Trophoblast cell (in vitro differentiated cells and primary cell): ENCODE data around the gene REEP1.

ENCODE experiments used
- DNase-seq, 2 donors: peaks; one replicate each; pipeline ENCODE4 v3.0.0-alpha.2; 2016
- H2AFZ ChIP-seq: 2 replicates; pipeline ENCODE4 v1.6.1; 2013; ENCODE audit warnings: low read length, moderate library complexity, mild to moderate bottlenecking; ENCODE audit not compliant: insufficient read depth, poor library complexity
- H2AK5ac ChIP-seq: 2 replicates; pipeline ENCODE4 v1.6.1; 2013; ENCODE audit warnings: mild to moderate bottlenecking, low read length
- H2BK120ac ChIP-seq: 2 replicates; pipeline ENCODE4 v1.6.1; 2013; ENCODE audit warnings: low read length, mild to moderate bottlenecking, moderate library complexity; ENCODE audit not compliant: insufficient read depth, poor library complexity
- H2BK12ac ChIP-seq: 2 replicates; pipeline ENCODE4 v1.6.1; 2013; ENCODE audit warnings: mild to moderate bottlenecking, low read length, moderate library complexity
- H2BK5ac ChIP-seq: 2 replicates; pipeline ENCODE4 v1.6.1; 2013; ENCODE audit warnings: low read length, low read depth, moderate library complexity, mild to moderate bottlenecking; ENCODE audit not compliant: poor library complexity
- H3K14ac ChIP-seq: 2 replicates; pipeline ENCODE4 v1.6.1; 2013; ENCODE audit warnings: mild to moderate bottlenecking, low read length
- H3K18ac ChIP-seq: 2 replicates; pipeline ENCODE4 v1.6.1; 2013; ENCODE audit warnings: mild to moderate bottlenecking, low read length
- H3K23ac ChIP-seq: 2 replicates; pipeline ENCODE4 v1.6.1; 2013; ENCODE audit warnings: low read length
- H3K27ac ChIP-seq: 2 replicates; pipeline ENCODE4 v1.5.1; 2013; ENCODE audit warnings: low read depth, mild to moderate bottlenecking, inconsistent platforms, low read length, moderate library complexity
- H3K27me3 ChIP-seq: 2 replicates; pipeline ENCODE4 v1.6.1; 2013; ENCODE audit warnings: inconsistent platforms, mild to moderate bottlenecking, low read length, moderate library complexity; ENCODE audit not compliant: insufficient read depth
- H3K36me3 ChIP-seq, 2 experiments: 1 replicate in 1 of 2; 2 replicates in 1 of 2; pipeline ENCODE4 v1.6.1; 2013; ENCODE audit warnings: low read length in 2 of 2, mild to moderate bottlenecking in 2 of 2, moderate library complexity in 1 of 2; ENCODE audit not compliant: insufficient read depth in 2 of 2, control insufficient read depth in 1 of 2
- H3K4ac ChIP-seq: 2 replicates; pipeline ENCODE4 v1.6.1; 2013; ENCODE audit warnings: low read depth, mild to moderate bottlenecking, low read length, moderate library complexity
- H3K4me1 ChIP-seq, 2 experiments: 1 replicate in 1 of 2; 2 replicates in 1 of 2; pipeline ENCODE4 v1.6.1; 2013; ENCODE audit warnings: low read length in 2 of 2, mild to moderate bottlenecking in 2 of 2, moderate library complexity in 1 of 2; ENCODE audit not compliant: insufficient read depth in 2 of 2, control insufficient read depth in 1 of 2
- H3K4me2 ChIP-seq: 2 replicates; pipeline ENCODE4 v1.6.1; 2013; ENCODE audit warnings: inconsistent platforms, mild to moderate bottlenecking, low read length, moderate library complexity
- H3K4me3 ChIP-seq: 2 replicates; pipeline ENCODE4 v1.5.1; 2013; ENCODE audit warnings: mild to moderate bottlenecking, low read depth, low read length, inconsistent platforms
- H3K79me1 ChIP-seq: one replicate; pipeline ENCODE4 v1.6.1; 2013; ENCODE audit warnings: low read length
- H3K79me2 ChIP-seq: 2 replicates; pipeline ENCODE4 v1.6.1; 2013; ENCODE audit warnings: low read length, mild to moderate bottlenecking; ENCODE audit not compliant: control insufficient read depth, insufficient read depth, poor library complexity
- H3K9ac ChIP-seq: 2 replicates; pipeline ENCODE4 v1.6.1; 2013; ENCODE audit warnings: mild to moderate bottlenecking, low read length
- H3K9me3 ChIP-seq: 2 replicates; pipeline ENCODE4 v1.6.1; 2013; ENCODE audit warnings: low read depth, mild to moderate bottlenecking, control low read depth, inconsistent platforms, low read length; ENCODE audit not compliant: insufficient read depth
- H4K12ac ChIP-seq: 2 replicates; pipeline ENCODE4 v1.6.1; 2013; ENCODE audit warnings: low read depth, mild to moderate bottlenecking, low read length, moderate library complexity
- H4K8ac ChIP-seq: 2 replicates; pipeline ENCODE4 v1.6.1; 2013; ENCODE audit warnings: low read depth, mild to moderate bottlenecking, low read length, moderate library complexity
- H4K91ac ChIP-seq: one replicate; pipeline ENCODE4 v1.6.1; 2013; ENCODE audit warnings: low read depth, mild to moderate bottlenecking, low read length, moderate library complexity
- WGBS: extraction: QIAGEN DNeasy Blood & Tissue Kit; methylation state at CpG from one replicate; pipeline ENCODE4 v1.1.7; 2013; ENCODE audit warnings: missing lambda C conversion rate; ENCODE audit not compliant: insufficient read length, insufficient coverage; ENCODE audit errors: extremely low coverage; 5-methylcytosine and 5-hydroxymethylcytosine counted together

The REEP1 gene

DNA sequence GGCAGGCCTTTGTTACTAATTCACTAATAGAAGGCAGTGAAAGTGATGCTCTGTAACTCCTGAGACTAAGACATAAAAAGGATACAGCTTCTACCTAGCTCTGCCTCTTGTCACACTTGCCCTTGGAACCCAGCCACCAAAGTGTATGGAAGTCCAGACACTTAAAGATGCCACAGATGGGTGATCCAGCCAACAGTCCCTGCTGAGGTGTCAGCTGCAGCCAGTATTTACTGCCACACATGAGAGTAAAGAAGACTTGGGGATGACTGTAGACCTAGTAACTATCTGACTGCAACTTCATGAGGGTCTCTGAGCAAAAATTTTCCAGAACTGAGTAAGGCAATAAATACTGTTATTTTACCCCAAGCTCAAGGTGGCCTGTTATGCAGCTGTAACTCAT lies 151.0 kb downstream of the REEP1 start:
- H2AFZ ChIP-seq = no peak overlapping the region
- no peak overlapping the region for H2BK5ac ChIP-seq
- no peak overlapping the region for H4K12ac ChIP-seq
- H3K4ac ChIP-seq = no peak overlapping the region
- H3K27me3 ChIP-seq = no peaks in the 10 kb centered on the region
- H2BK12ac ChIP-seq = no peak overlapping the region
- H3K18ac ChIP-seq = no peak overlapping the region
- H3K79me2 ChIP-seq = peaks cover 7% of the 10 kb centered on the region
- H3K23ac ChIP-seq = no peak overlapping the region
- H4K91ac ChIP-seq = no peak overlapping the region
- H3K36me3 ChIP-seq = peaks cover 3% of the 10 kb centered on the region in 2 experiments
- H3K4me3 ChIP-seq = no peak overlapping the region
- H2AK5ac ChIP-seq = no peak overlapping the region
- DNase-seq = no peak
- H3K4me2 ChIP-seq = no peak overlapping the region
- no peak overlapping the region for H3K27ac ChIP-seq
- peaks cover 0 to 2% of the 10 kb centered on the region in 2 experiments for H3K4me1 ChIP-seq
- H4K8ac ChIP-seq = no peak overlapping the region
- H3K9me3 ChIP-seq = no peaks in the 10 kb centered on the region
- no peak overlapping the region for H2BK120ac ChIP-seq
- H3K9ac ChIP-seq = no peak overlapping the region
- no peaks in the 10 kb centered on the region for H3K79me1 ChIP-seq
- H3K14ac ChIP-seq = no peak overlapping the region

DNA sequence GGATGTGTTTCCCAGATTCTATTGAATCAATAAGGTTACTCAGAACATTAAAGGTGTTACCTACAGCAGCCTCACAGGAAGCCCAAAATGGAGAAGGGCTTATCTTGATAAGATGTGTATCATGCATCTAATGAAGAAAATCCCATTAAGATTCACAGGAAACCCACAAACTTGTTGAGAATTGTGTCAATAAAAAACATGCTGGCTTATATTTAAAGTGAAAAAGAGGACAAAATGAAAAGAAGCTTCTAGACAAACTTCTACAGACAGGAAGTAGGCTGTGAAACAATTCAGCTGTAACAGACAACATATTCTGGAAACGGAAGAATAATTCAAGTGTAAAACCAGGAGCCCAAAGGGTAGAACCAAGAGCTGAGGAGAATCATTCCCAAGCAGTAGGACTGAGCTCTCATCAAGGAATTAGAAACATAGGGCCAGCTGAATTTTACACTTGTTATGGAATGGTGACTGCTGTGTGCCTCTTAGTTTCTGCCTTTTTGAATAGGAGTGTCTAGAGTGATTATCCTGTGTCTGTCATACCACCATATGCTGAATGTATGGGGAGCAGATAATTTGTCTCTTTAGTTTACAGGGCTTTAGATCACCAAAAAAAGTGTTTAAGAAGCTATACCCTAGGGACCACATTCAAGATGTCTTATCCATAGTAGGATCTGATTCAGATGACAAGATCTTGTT lies 151.8 kb downstream of the REEP1 start:
- H4K8ac ChIP-seq = no peak overlapping the region
- no CpG with 5 or more reads among the region's 1 CpG for WGBS
- H3K79me1 ChIP-seq = no peaks in the 10 kb centered on the region
- no peak overlapping the region for H2AFZ ChIP-seq
- H2BK120ac ChIP-seq = no peak overlapping the region
- H2BK12ac ChIP-seq = no peak overlapping the region
- H3K4ac ChIP-seq = no peak overlapping the region
- peaks cover 0 to 2% of the 10 kb centered on the region in 2 experiments for H3K4me1 ChIP-seq
- H4K12ac ChIP-seq = no peak overlapping the region
- H3K27me3 ChIP-seq = no peaks in the 10 kb centered on the region
- no peak overlapping the region for H3K4me3 ChIP-seq
- H3K36me3 ChIP-seq = peaks cover 3% of the 10 kb centered on the region in 2 experiments
- H3K79me2 ChIP-seq = peaks cover 7% of the 10 kb centered on the region
- no peak overlapping the region for H3K14ac ChIP-seq
- DNase-seq = no peak
- no peak overlapping the region for H2BK5ac ChIP-seq
- H2AK5ac ChIP-seq = no peak overlapping the region
- H4K91ac ChIP-seq = no peak overlapping the region
- no peak overlapping the region for H3K23ac ChIP-seq
- H3K18ac ChIP-seq = no peak overlapping the region
- H3K4me2 ChIP-seq = no peak overlapping the region
- no peak overlapping the region for H3K27ac ChIP-seq
- H3K9ac ChIP-seq = no peak overlapping the region
- no peaks in the 10 kb centered on the region for H3K9me3 ChIP-seq

DNA sequence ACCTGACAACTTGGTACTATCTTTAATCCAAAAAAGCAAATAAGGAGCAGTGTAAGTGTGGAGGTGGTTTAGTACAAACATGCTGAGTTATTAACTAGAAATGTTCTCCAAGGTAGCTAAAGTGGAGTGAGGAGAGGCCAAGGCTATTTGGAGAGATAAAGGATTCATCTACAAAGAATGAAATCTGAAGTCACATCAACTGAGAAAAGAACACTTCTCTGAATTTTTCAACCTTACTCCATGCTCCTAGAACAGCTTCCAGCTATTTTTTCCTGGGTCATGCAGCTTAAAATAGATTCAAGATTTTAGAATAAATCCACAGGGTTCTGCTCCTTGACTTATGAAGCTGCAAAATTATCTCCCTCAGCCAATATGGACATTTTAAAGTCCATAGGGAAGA lies 160.8 kb downstream of the REEP1 start:
- H3K27ac ChIP-seq = no peak overlapping the region
- no peak overlapping the region for H3K4me3 ChIP-seq
- H2AK5ac ChIP-seq = no peak overlapping the region
- H3K9me3 ChIP-seq = no peaks in the 10 kb centered on the region
- H3K4ac ChIP-seq = no peak overlapping the region
- H3K4me1 ChIP-seq = peaks cover 0 to 2% of the 10 kb centered on the region in 2 experiments
- H4K91ac ChIP-seq = no peak overlapping the region
- H3K9ac ChIP-seq = no peak overlapping the region
- H4K12ac ChIP-seq = no peak overlapping the region
- H3K4me2 ChIP-seq = no peak overlapping the region
- no peaks in the 10 kb centered on the region for H3K79me2 ChIP-seq
- no peak overlapping the region for H2BK12ac ChIP-seq
- no peak overlapping the region for H3K18ac ChIP-seq
- no peak overlapping the region for H2AFZ ChIP-seq
- peak in 1 of 2 donors; percentile 26 for DNase-seq
- H3K27me3 ChIP-seq = no peaks in the 10 kb centered on the region
- no peak overlapping the region for H2BK120ac ChIP-seq
- H2BK5ac ChIP-seq = no peak overlapping the region
- H4K8ac ChIP-seq = no peak overlapping the region
- H3K23ac ChIP-seq = no peak overlapping the region
- H3K36me3 ChIP-seq = peaks cover 8 to 13% of the 10 kb centered on the region in 2 experiments
- no peak overlapping the region for H3K14ac ChIP-seq
- H3K79me1 ChIP-seq = no peaks in the 10 kb centered on the region

DNA sequence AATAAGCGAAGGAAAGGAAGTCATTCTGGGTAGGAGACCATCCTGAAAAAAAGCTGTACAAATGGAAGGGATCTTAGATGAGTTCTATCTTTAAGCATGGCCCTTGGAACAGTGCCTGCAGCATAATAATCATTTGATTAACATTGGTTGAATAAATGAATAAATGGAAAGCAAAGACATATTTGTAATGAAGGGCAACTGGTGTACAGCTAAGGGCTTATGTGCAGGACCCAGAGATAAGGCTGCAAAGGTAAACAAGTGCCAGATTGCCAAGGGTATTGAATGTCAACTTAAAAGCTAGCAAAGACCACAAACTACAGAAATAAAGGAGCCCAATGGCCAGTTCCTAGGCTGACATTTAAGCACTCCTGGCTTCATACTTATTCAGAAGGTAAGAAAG lies 161.6 kb downstream of the REEP1 start:
- no peaks in the 10 kb centered on the region for H3K79me1 ChIP-seq
- no peak overlapping the region for H3K4me2 ChIP-seq
- peaks cover 0 to 2% of the 10 kb centered on the region in 2 experiments for H3K4me1 ChIP-seq
- H3K9me3 ChIP-seq = no peaks in the 10 kb centered on the region
- H4K12ac ChIP-seq = no peak overlapping the region
- H3K23ac ChIP-seq = no peak overlapping the region
- no peak overlapping the region for H3K4ac ChIP-seq
- no peak overlapping the region for H2BK12ac ChIP-seq
- no peak overlapping the region for H3K14ac ChIP-seq
- no peak overlapping the region for H4K91ac ChIP-seq
- no peak overlapping the region for H2AK5ac ChIP-seq
- H2BK5ac ChIP-seq = no peak overlapping the region
- no peaks in the 10 kb centered on the region for H3K27me3 ChIP-seq
- no CpG with 5 or more reads among the region's 1 CpG for WGBS
- no peak overlapping the region for H3K4me3 ChIP-seq
- no peak overlapping the region for H2AFZ ChIP-seq
- H3K27ac ChIP-seq = no peak overlapping the region
- peaks cover 8 to 15% of the 10 kb centered on the region in 2 experiments for H3K36me3 ChIP-seq
- H3K79me2 ChIP-seq = no peaks in the 10 kb centered on the region
- H2BK120ac ChIP-seq = no peak overlapping the region
- no peak overlapping the region for H3K9ac ChIP-seq
- H3K18ac ChIP-seq = no peak overlapping the region
- no peak for DNase-seq
- no peak overlapping the region for H4K8ac ChIP-seq
